HS-5 (cell line): ENCODE results near the gene ANAPC16.
"Not testable (repeated sequence)": the region's sequence is repeated elsewhere in the genome, so short reads cannot be mapped to it uniquely, and the experiment has no call there.

Experiments
- DNase-seq: peaks from one replicate; pipeline ENCODE4 v3.0.0-alpha.2; 2012; ENCODE audit warnings: low read depth

ANAPC16 gene

DNA sequence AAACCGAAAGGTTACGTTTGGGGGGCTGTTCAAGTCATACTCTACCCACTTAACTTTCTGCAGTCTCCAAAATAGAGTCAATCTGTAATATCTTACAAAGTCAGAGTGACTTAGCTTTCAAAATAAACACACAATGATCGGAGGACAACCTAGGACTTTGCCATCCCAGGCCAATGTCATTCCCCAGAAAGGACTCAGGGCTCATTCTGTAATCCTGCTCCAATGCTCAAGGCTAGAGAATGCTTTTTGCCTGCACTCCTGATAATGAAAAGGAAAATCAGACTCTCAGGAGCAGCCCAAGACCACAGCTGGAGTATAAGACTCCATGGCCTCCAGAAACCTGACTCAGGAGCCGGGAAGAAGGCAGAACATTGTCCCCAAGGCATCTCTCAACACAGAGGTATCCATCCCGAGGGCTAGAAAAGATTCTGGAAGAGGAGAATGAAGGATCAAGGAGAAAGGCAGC, 28.8 kb downstream of the ANAPC16 start:
- no peak for DNase-seq

GRCh38 chr10:72245949-72246525, 30.2 kb downstream of the ANAPC16 start:
- no peak for DNase-seq

GRCh38 chr10:72248468-72249151, 32.8 kb downstream of the ANAPC16 start:
- no peak for DNase-seq

DNA sequence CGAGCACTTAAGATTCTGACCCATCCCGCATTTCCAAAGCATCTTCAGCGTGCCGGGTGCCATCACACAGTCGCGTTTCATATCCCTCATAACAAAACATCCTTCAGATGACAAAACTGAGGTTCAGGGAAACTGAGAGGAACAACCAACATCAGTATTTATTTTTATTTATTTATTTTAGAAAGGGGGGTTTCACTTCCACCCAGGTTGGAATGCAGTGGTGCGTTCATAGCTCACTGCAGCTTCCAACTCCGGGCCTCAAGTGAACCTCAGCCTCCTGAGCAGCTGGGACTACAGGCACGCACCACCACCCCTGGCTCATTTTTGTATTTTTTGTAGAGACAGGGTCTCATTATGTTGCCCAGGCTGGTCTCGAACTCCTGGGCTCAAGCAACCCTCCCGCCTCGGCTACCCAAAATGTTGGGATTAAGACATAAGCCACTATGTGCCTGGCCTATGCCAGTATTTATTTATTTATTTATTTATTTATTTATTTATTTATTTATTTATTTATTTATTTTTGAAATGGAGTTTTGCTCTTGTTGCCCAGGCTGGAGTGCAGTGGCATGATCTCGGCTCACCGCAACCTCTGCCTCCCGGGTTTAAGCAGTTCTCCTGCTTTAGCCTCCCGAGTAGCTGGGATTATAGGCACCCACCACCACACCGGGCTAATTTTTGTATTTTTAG, 33.5 kb downstream of the ANAPC16 start:
- not testable (repeated sequence) for DNase-seq

GRCh38 chr10:72250666-72251065, 34.9 kb downstream of the ANAPC16 start:
- no peak for DNase-seq

DNA sequence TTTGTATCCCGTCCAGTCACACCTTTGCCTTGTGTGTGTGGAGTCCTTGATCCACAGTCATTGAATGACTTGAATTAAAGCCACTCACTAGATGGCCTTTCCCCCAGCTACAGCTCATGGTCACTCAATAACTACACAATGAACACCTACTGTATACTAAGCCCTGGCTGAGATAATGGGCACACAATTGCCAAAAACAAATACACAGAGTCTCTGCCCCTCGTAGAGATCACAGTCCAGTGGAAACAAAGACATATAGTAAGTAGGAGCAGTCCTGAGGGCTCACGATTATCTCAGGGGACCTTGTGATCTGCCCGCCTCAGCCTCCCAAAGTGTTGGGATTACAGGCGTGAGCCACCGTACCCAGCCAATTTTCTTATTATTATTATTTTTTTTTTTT, 35.8 kb downstream of the ANAPC16 start:
- DNase-seq = no peak

GRCh38 chr10:72252972-72253371, 37.2 kb downstream of the ANAPC16 start:
- no peak for DNase-seq

DNA sequence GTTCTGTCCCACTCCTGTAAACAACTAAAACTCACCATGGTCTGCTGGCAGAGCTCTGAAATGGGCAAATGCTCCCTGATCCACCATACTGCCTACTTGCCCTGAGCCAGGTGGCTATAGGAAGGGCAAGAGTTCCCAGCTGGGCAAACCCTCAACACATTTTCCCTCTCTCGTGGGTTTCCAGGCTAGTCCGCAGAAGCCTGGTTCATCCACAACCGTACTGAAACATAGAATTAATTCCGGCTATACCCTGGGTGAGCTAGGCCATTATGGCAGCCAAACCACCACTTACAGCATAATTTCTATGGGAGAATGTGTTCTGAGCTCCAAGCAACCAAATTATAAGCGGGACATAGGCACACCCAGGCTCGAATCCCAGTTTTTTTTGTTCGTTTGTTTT, 37.8 kb downstream of the ANAPC16 start:
- no peak for DNase-seq

DNA sequence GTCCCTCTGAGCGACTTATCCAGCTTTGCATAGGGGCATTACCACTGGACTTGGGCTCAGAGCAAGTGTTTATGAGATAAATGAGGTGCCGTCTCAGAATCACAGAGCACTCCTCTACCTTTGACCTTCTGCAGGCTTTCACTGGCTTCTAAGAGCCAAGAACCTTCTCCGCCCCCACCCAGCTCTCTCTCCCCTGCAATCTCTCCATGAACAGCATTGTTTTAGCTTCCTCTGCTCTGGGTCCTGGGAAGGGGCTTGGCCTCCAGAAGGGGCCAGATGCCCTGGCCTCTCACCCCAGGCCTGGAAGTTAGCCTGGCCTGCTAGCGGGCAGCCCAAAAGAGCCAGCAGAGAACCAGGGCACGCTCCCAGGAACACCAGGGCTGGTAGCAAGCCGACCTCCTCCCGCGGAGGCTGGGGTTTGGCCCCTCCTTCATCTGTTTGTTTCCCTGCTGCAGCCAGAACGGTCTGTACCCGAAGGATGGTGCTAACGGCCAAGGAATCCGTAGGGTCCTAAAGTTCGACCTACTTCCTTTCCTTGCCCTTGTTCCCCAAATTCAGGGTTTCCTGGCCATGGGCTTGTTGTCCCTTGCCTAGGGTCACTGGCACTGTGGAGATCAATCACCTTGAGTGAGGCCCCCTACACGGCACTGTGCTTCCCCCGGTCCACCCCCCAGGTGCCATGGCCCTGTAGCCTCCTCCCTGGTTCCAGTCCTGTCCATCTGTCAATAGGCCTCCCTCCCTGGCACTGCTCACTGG, 39.2 kb downstream of the ANAPC16 start:
- DNase-seq = no peak

- no peak for DNase-seq
Observed at GRCh38 chr10:72255977-72256729, 40.3 kb downstream of the ANAPC16 start.

GRCh38 chr10:72257051-72257892, 41.5 kb downstream of the ANAPC16 start:
- DNase-seq = no peak

DNA sequence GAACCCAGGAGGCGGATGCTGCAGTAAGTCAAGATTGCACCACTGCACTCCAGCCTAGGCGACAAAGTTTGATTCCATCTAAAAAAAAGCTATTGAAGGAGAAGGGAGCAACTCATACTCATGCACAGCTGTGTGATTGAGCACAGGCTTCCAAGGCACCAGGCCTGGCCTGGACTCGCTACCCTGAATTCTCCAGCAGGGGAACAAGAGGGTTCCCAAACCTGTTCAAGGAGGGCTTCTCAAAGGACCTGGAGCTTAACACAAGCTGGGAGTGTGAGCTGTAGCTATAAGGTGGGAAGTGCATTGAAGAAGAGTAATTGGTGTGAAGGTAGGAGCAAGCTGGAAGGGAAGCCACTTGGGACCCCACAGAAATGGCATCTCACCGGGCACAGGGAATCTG, 42.8 kb downstream of the ANAPC16 start:
- DNase-seq = no peak

DNA sequence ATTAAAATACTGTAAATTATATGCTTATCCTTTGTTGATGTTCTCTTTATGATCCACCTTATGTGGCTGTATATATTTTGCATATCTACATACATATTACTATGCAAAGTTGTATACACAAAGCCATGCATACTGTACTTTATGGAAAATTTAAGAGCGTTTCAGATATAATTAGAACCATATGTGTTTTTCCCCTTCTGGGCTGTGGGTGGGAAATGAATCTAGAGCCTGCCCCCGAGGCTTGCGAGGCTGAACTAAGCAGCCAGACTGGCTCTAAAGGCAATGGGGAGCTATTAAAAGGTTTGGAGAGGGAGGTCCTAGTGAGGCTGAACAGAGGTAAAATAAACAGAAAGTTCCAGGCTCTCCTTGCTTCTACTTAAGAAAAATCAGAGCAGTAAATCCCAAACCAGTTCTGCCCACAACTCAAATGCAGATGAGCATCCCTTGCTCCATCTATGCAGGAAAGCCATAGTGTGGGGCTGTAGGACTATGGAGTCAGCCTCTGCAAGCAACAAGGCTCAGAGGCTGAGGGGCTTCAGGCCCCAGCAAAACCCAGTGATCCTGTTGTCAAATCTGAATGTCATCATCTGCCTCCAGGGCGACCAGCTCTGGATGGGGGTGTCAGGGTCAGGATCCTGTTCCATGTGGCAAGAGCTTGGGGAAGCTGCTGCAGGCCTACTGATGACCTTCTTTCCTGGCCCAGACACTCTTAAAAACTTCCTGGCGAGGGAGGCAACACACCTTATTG, 43.9 kb downstream of the ANAPC16 start:
- no peak for DNase-seq

DNA sequence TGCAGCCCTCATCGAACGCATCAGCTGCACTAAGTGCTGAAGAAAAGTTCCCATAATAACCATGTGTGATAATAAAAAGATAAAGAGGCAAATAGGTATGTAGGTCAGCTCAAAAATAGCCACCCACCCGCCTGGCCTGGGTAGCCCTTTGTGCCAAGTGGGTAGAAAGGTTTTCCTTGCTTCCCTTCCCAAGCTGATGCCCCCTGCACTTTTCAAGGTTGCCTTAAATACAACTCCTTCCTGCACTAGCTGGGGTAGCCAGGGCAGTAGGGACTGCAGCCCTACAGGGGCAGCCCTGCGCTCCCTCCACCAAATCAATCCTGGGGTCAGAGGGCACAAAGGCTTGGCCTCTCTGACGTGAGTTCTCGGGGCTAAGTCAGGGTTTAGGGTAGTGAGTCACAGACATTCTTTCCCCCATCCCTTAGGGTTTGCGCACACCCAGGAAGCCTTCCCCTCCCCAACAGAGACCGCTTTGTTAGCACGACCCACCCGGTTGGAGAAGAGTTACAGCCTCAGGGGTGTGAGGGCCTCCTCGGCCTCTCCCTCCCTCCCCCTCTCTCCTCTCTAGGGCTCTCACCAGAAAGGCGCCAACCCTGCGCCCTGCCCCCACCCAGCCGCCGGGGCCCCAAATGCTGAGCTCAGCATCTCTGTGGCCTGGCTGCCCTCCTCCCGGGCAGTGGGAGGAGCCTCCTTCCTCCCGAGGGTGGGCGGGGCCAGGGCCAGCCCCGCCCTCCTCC, 44.6 kb downstream of the ANAPC16 start:
- DNase-seq = no peak

DNA sequence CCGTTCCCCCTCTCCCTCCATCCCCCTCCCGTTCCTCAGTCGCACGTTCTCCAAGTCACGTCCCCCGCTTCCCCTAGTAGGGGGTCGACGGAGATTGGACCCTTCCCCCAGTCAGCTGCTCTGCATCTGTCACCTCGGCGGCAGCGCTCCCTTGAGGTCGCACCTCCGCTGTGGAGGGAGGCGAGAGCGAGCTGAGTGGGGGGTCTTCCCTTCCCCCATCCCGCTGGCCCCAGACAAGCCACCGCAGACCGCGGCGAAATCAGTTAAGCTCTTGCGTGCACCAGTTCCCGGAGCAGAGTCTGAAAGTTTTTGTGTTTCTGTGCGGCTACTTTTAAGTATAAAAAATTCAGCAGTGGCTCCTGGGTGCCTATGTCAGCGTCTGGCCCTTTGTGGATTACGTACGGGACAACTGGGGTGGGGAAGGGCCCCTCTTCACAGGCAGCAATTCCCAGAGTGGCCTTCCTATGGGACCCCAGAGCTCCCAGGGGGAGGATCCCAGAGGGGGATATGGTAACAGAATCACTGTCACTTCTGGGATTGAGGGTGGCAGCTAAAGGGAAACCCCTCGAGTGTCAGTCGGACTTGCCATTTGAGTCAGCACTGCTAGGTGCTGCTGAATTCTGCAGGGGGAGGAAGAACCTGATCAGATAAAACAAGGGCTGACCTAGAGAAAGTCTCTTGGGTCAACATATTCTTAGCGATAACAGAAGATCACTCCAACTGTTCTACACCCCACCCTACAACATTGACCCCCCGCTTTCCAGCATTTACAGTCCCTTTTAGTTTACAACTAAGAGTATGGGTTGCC, 45.4 kb downstream of the ANAPC16 start:
- DNase-seq = no peak

GRCh38 chr10:72261784-72262404, 46.1 kb downstream of the ANAPC16 start:
- no peak for DNase-seq

DNA sequence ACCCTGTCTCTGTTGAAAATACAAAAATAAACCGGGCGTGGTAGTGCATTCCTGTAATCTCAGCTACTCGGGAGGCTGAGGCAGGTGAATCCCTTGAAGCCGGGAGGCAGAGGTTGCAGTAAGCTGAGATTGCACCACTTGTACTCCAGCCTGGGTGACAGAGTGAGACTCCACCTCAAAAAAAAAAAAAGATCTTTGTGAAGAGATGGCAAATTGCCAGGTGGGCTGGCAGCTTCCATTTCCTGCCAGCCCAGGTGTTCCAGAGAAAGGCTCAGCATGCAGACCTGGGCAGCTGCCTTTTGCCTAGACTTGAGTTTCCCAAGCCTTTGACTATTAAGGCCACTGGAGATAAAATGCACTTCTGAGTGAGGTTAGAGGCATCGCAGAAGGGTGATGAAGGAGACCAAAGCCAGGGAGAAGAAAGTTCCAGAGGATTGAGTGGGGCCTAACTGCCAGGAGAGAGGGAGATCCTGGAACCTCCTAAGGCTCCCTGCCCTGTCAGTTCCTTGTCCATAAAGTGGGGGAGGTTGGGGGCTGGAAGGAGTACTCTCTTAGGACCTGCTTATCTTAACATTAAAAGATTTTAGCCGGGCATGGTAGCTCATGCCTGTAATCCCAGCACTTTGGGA, 47.9 kb downstream of the ANAPC16 start:
- no peak for DNase-seq

- no peak for DNase-seq
Observed at GRCh38 chr10:72264536-72264935, 48.7 kb downstream of the ANAPC16 start.
